T-helper 17 cell (primary cell): Measurements from ENCODE around the gene KDM3B. TPM values are rescaled to one million over a fixed set of nuclear protein-coding genes. Genes with fewer than 3 reads are reported as not detected.

Experiments
- ATAC-seq: fragments of 150-1000 bp; cut with Tn5 transposase; 2 replicates; pipeline ENCODE4 v1.10.0; 2021; ENCODE audit warnings: mild to moderate bottlenecking, moderate library complexity
- DNase-seq, 3 donors: peaks; one replicate each; pipeline versions ENCODE4 v3.0.0 to v3.0.0-alpha.2; 2020 to 2021
- H3K9me3 ChIP-seq: one replicate; pipeline ENCODE4 v1.7.0; 2013; ENCODE audit warnings: low read length, mild to moderate bottlenecking; ENCODE audit not compliant: control insufficient read depth, poor library complexity, severe bottlenecking
- H3K27ac Mint-ChIP-seq: one replicate; pipeline ENCODE4 v1.8.0; 2022; ENCODE audit warnings: mild to moderate bottlenecking, moderate library complexity, mixed read lengths
- H3K27me3 Mint-ChIP-seq: one replicate; pipeline ENCODE4 v1.8.0; 2022; ENCODE audit warnings: mixed read lengths
- H3K36me3 Mint-ChIP-seq: one replicate; pipeline ENCODE4 v1.8.0; 2022; ENCODE audit warnings: low read depth, mixed read lengths
- H3K4me1 Mint-ChIP-seq: one replicate; pipeline ENCODE4 v1.8.0; 2022; ENCODE audit warnings: mild to moderate bottlenecking, mixed read lengths
- H3K4me3 Mint-ChIP-seq: one replicate; pipeline ENCODE4 v1.8.0; 2022; ENCODE audit warnings: mild to moderate bottlenecking, moderate library complexity, mixed read lengths
- total RNA-seq, 4 donors: library from RNA in 2 of 4; stranded (reverse) in 2 of 4; gene quantifications; one replicate each; pipeline ENCODE4 v1.2.3 and lab custom pipeline; 2022 to 2026

Gene KDM3B
- total RNA-seq, 2 donors from 2014 or later, result 74.0 to 74.5 TPM

- Mint-ChIP-seq H3K4me3 (peak overlapping the region; percentile 91), H3K36me3 (peaks cover 2% of the 10 kb centered on the region), H3K27me3 (no peaks in the 10 kb centered on the region), H3K27ac (peak overlapping the region; percentile 74), H3K4me1 (peaks cover 24% of the 10 kb centered on the region)
- peak; percentile 78 for ATAC-seq
- no peaks in the 10 kb centered on the region for H3K9me3 ChIP-seq
- DNase-seq, result peak; percentile 85 to 95 (median 91)
These were observed 112.1 kb downstream of the KDM3B start for GRCh38 chr5:138464388-138465260.

GRCh38 chr5:138465261-138466124, 113.0 kb downstream of the KDM3B start, which contains the start of gene EGR1:
Gene EGR1, plus strand, starts transcription at chr5:138465479. Its CDS starts 283 bp downstream, at chr5:138465762.
- ATAC-seq (peak; percentile 71), DNase-seq (peak; percentile 83 to 89 (median 84))
- no peaks in the 10 kb centered on the region for H3K9me3 ChIP-seq
- Mint-ChIP-seq H3K27me3 (no peaks in the 10 kb centered on the region), H3K36me3 (peaks cover 2% of the 10 kb centered on the region), H3K4me3 (peak within 1 kb of the TSS; percentile 91), H3K4me1 (peaks cover 25% of the 10 kb centered on the region), H3K27ac (peak within 1 kb of the TSS; percentile 74)

- DNase-seq (no peak), ATAC-seq (no peak)
- H3K36me3 Mint-ChIP-seq, result peaks cover 2% of the 10 kb centered on the region
- peak overlapping the region; percentile 91 for H3K4me3 Mint-ChIP-seq
- H3K27ac Mint-ChIP-seq, result peak overlapping the region; percentile 74
- no peaks in the 10 kb centered on the region for H3K9me3 ChIP-seq
- peaks cover 18% of the 10 kb centered on the region for H3K4me1 Mint-ChIP-seq
- no peaks in the 10 kb centered on the region for H3K27me3 Mint-ChIP-seq
These were observed 113.8 kb downstream of the KDM3B start for GRCh38 chr5:138466125-138466899.

GRCh38 chr5:138466900-138467710, 114.6 kb downstream of the KDM3B start:
- peak overlapping the region; percentile 91 for H3K4me3 Mint-ChIP-seq
- H3K36me3 Mint-ChIP-seq, result peaks cover 2% of the 10 kb centered on the region
- H3K4me1 Mint-ChIP-seq, result peaks cover 18% of the 10 kb centered on the region
- ATAC-seq, result no peak
- H3K9me3 ChIP-seq, result no peaks in the 10 kb centered on the region
- H3K27ac Mint-ChIP-seq, result peak overlapping the region; percentile 37
- no peak for DNase-seq
- H3K27me3 Mint-ChIP-seq, result no peaks in the 10 kb centered on the region

- H3K9me3 ChIP-seq, result no peaks in the 10 kb centered on the region
- H3K36me3 Mint-ChIP-seq, result peaks cover 2% of the 10 kb centered on the region
- peaks cover 18% of the 10 kb centered on the region for H3K4me1 Mint-ChIP-seq
- DNase-seq (no peak), ATAC-seq (no peak)
- H3K27me3 Mint-ChIP-seq, result no peaks in the 10 kb centered on the region
- H3K27ac Mint-ChIP-seq, result no peak overlapping the region
- H3K4me3 Mint-ChIP-seq, result peak overlapping the region; percentile 91
These were observed 115.2 kb downstream of the KDM3B start for GRCh38 chr5:138467711-138468132.

GRCh38 chr5:138468133-138468965, 115.9 kb downstream of the KDM3B start:
- H3K27ac Mint-ChIP-seq, result peak overlapping the region; percentile 8
- ATAC-seq (no peak), DNase-seq (no peak)
- peaks cover 2% of the 10 kb centered on the region for H3K36me3 Mint-ChIP-seq
- H3K27me3 Mint-ChIP-seq, result no peaks in the 10 kb centered on the region
- H3K4me1 Mint-ChIP-seq, result peaks cover 18% of the 10 kb centered on the region
- peak overlapping the region; percentile 63 for H3K4me3 Mint-ChIP-seq
- H3K9me3 ChIP-seq, result no peaks in the 10 kb centered on the region

GRCh38 chr5:138468966-138469539, 116.6 kb downstream of the KDM3B start:
- H3K36me3 Mint-ChIP-seq, result peaks cover 2% of the 10 kb centered on the region
- H3K4me1 Mint-ChIP-seq, result peaks cover 18% of the 10 kb centered on the region
- DNase-seq (no peak), ATAC-seq (no peak)
- no peak overlapping the region for H3K4me3 Mint-ChIP-seq
- no peaks in the 10 kb centered on the region for H3K9me3 ChIP-seq
- H3K27me3 Mint-ChIP-seq, result no peaks in the 10 kb centered on the region
- H3K27ac Mint-ChIP-seq, result no peak overlapping the region

- Mint-ChIP-seq H3K27ac (no peak overlapping the region), H3K27me3 (no peaks in the 10 kb centered on the region), H3K36me3 (peaks cover 2% of the 10 kb centered on the region), H3K4me3 (no peak overlapping the region), H3K4me1 (peaks cover 18% of the 10 kb centered on the region)
- no peaks in the 10 kb centered on the region for H3K9me3 ChIP-seq
- no peak for DNase-seq
- ATAC-seq, result no peak
These were observed 117.2 kb downstream of the KDM3B start for GRCh38 chr5:138469540-138470321.

GRCh38 chr5:138470322-138471051, 118.0 kb downstream of the KDM3B start:
- no peak for DNase-seq
- no peak for ATAC-seq
- Mint-ChIP-seq H3K27me3 (peaks cover 6% of the 10 kb centered on the region), H3K4me3 (no peak overlapping the region), H3K36me3 (peaks cover 2% of the 10 kb centered on the region), H3K4me1 (peaks cover 18% of the 10 kb centered on the region), H3K27ac (no peak overlapping the region)
- H3K9me3 ChIP-seq, result no peaks in the 10 kb centered on the region

GRCh38 chr5:138471052-138471361, 118.5 kb downstream of the KDM3B start:
- H3K27ac Mint-ChIP-seq, result no peak overlapping the region
- peaks cover 2% of the 10 kb centered on the region for H3K36me3 Mint-ChIP-seq
- DNase-seq (no peak), ATAC-seq (no peak)
- H3K4me3 Mint-ChIP-seq, result no peak overlapping the region
- peaks cover 9% of the 10 kb centered on the region for H3K27me3 Mint-ChIP-seq
- no peaks in the 10 kb centered on the region for H3K9me3 ChIP-seq
- peaks cover 16% of the 10 kb centered on the region for H3K4me1 Mint-ChIP-seq
